ENCODE measurements around the gene AK9.
"Not testable (repeated sequence)": the region's sequence is repeated elsewhere in the genome, so short reads cannot be mapped to it uniquely, and the experiment has no call there.

Gene AK9

GRCh38 chr6:109690737-109691621 is at the start of gene AK9, which contains the start of gene FIG4:
AK9 (minus strand) TSS chr6:109691202; CDS start chr6:109675745, 15,457 bp downstream.
FIG4 (plus strand) TSS chr6:109691296; CDS start chr6:109691436, 140 bp downstream.
- peak; percentile 90 for DNase-seq

GRCh38 chr6:109740787-109741186 is 49.8 kb upstream of the AK9 start:
- DNase-seq, result no peak

- DNase-seq, result no peak
Measured at GRCh38 chr6:109739686-109740085, 48.7 kb upstream of the AK9 start.

GRCh38 chr6:109738667-109739066 is 47.7 kb upstream of the AK9 start:
- no peak for DNase-seq

GRCh38 chr6:109738255-109738654 is 47.3 kb upstream of the AK9 start:
- no peak for DNase-seq

GRCh38 chr6:109736273-109737025 is 45.4 kb upstream of the AK9 start:
- DNase-seq, result no peak

GRCh38 chr6:109725250-109725649 is 34.2 kb upstream of the AK9 start:
- not testable (repeated sequence) for DNase-seq

GRCh38 chr6:109722564-109723254 is 31.7 kb upstream of the AK9 start:
- no peak for DNase-seq

GRCh38 chr6:109722011-109722410 is 31.0 kb upstream of the AK9 start:
- no peak for DNase-seq

- DNase-seq, result no peak
Measured at GRCh38 chr6:109720311-109720710, 29.3 kb upstream of the AK9 start.

GRCh38 chr6:109718991-109719390 is 28.0 kb upstream of the AK9 start:
- DNase-seq, result no peak

- no peak for DNase-seq
Measured at GRCh38 chr6:109717971-109718370, 27.0 kb upstream of the AK9 start.

GRCh38 chr6:109715616-109716015 is 24.6 kb upstream of the AK9 start:
- no peak for DNase-seq

- no peak for DNase-seq
Measured at GRCh38 chr6:109714611-109715010, 23.6 kb upstream of the AK9 start.

- DNase-seq, result no peak
Measured at GRCh38 chr6:109714166-109714565, 23.2 kb upstream of the AK9 start.

- no peak for DNase-seq
Measured at GRCh38 chr6:109713097-109713496, 22.1 kb upstream of the AK9 start.

GRCh38 chr6:109708099-109708498 is 17.1 kb upstream of the AK9 start:
- DNase-seq, result not testable (repeated sequence)

GRCh38 chr6:109706513-109706912 is 15.5 kb upstream of the AK9 start:
- DNase-seq, result no peak

GRCh38 chr6:109705258-109705657 is 14.3 kb upstream of the AK9 start:
- DNase-seq, result peak; percentile 79

- no peak for DNase-seq
Measured at GRCh38 chr6:109702791-109703190, 11.8 kb upstream of the AK9 start.

- no peak for DNase-seq
Measured at GRCh38 chr6:109701774-109702173, 10.8 kb upstream of the AK9 start.

GRCh38 chr6:109701221-109701620 is 10.2 kb upstream of the AK9 start:
- no peak for DNase-seq

GRCh38 chr6:109696355-109696754 is 5.4 kb upstream of the AK9 start:
- no peak for DNase-seq

Measured in RPMI8226 (cell line).